ENCODE data around the gene CPNE9. TPM values are rescaled to one million over a fixed set of nuclear protein-coding genes. Genes with fewer than 3 reads are reported as not detected.

Gene CPNE9
- total and polyA plus RNA-seq, 2 of the 13 experiments (the other 11 are each of a cell fraction or from before 2014, with no cell fraction given) = 0.20 TPM; not detected in 1

DNA sequence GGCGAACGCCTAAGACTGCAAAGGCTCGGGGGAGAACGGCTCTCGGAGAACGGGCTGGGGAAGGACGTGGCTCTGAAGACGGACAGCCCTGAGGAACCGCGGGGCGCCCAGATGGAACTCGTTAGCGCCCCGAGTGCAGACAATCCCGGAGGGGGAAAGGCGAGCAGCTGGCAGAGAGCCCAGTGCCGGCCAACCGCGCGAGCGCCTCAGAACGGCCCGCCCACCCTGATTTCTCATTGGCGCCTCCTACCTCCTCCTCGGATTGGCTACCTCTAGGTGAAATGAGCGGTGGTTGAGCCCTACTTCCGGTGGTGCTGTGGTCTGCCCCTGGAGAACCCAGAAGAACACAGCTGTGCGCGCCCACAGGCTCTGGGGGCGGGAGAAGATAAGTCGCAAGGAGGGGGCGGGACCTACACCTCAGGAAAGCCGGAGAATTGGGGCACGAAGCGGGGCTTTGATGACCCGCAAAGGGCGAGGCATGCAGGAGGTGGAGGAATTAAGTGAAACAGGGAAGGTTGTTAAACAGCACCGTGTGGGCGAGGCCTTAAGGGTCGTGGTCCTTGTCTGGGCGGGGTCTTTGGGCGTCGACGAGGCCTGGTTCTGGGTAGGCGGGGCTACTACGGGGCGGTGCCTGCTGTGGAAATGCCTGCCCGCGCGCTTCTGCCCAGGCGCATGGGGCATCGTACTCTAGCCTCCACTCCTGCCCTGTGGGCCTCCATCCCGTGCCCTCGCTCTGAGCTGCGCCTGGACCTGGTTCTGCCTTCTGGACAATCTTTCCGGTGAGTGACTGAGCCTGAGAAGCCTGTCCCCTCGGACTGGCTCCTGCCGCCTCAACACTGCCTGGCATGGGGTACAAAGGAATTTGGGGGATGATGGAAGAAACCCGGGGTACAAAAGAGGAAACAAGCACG lies 46.3 kb downstream of the CPNE9 start, which contains the start of gene OGG1 (continued):
- TF ChIP-seq, protein P1, sequence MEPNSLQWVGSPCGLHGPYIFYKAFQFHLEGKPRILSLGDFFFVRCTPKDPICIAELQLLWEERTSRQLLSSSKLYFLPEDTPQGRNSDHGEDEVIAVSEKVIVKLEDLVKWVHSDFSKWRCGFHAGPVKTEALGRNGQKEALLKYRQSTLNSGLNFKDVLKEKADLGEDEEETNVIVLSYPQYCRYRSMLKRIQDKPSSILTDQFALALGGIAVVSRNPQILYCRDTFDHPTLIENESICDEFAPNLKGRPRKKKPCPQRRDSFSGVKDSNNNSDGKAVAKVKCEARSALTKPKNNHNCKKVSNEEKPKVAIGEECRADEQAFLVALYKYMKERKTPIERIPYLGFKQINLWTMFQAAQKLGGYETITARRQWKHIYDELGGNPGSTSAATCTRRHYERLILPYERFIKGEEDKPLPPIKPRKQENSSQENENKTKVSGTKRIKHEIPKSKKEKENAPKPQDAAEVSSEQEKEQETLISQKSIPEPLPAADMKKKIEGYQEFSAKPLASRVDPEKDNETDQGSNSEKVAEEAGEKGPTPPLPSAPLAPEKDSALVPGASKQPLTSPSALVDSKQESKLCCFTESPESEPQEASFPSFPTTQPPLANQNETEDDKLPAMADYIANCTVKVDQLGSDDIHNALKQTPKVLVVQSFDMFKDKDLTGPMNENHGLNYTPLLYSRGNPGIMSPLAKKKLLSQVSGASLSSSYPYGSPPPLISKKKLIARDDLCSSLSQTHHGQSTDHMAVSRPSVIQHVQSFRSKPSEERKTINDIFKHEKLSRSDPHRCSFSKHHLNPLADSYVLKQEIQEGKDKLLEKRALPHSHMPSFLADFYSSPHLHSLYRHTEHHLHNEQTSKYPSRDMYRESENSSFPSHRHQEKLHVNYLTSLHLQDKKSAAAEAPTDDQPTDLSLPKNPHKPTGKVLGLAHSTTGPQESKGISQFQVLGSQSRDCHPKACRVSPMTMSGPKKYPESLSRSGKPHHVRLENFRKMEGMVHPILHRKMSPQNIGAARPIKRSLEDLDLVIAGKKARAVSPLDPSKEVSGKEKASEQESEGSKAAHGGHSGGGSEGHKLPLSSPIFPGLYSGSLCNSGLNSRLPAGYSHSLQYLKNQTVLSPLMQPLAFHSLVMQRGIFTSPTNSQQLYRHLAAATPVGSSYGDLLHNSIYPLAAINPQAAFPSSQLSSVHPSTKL (CRISPR knock-in tag; IDR thresholded peaks at IDR 0.05) = no peak
- no peak for TF ChIP-seq ZNF703 (CRISPR knock-in tag; IDR thresholded peaks at IDR 0.05; ENCODE audit: borderline replicate concordance)
- TF ChIP-seq MTF1 (CRISPR knock-in tag; IDR thresholded peaks at IDR 0.05) = no peak
- no peak for TF ChIP-seq ZNF484 (CRISPR knock-in tag; IDR thresholded peaks at IDR 0.05; ENCODE audit: borderline replicate concordance, low read depth)
- TF ChIP-seq ARHGAP35 (CRISPR knock-in tag; IDR thresholded peaks at IDR 0.05; ENCODE audit: borderline replicate concordance) = no peak
- peak; percentile 42; the same call in 1 of the 2 replicates for TF ChIP-seq SMYD3 (CRISPR knock-in tag; IDR thresholded peaks at IDR 0.05)
- TF ChIP-seq, protein P2, sequence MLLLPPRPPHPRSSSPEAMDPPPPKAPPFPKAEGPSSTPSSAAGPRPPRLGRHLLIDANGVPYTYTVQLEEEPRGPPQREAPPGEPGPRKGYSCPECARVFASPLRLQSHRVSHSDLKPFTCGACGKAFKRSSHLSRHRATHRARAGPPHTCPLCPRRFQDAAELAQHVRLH (CRISPR knock-in tag; IDR thresholded peaks at IDR 0.05; ENCODE audit: borderline replicate concordance, low read depth) = no peak; the same call in 1 of the 2 replicates
- no peak for TF ChIP-seq U2AF2 (IDR thresholded peaks at IDR 0.05; ENCODE audit: low read depth, low read length)
- no peak; the same call in 1 of the 2 replicates for TF ChIP-seq TCF7 (IDR thresholded peaks at IDR 0.05; ENCODE audit: low read depth)
- no peak for TF ChIP-seq CEBPG (CRISPR knock-in tag; IDR thresholded peaks at IDR 0.05)
- TF ChIP-seq RFX3 (CRISPR knock-in tag; IDR thresholded peaks at IDR 0.05) = no peak
- TF ChIP-seq ZNF430 (CRISPR knock-in tag; IDR thresholded peaks at IDR 0.05) = no peak
- TF ChIP-seq PITX1 (CRISPR knock-in tag; IDR thresholded peaks at IDR 0.05) = no peak; the same call in 1 of the 2 replicates
- TF ChIP-seq, protein P3, sequence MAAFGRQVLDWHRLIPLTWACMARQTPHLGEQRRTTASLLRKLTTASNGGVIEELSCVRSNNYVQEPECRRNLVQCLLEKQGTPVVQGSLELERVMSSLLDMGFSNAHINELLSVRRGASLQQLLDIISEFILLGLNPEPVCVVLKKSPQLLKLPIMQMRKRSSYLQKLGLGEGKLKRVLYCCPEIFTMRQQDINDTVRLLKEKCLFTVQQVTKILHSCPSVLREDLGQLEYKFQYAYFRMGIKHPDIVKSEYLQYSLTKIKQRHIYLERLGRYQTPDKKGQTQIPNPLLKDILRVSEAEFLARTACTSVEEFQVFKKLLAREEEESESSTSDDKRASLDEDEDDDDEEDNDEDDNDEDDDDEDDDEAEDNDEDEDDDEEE (CRISPR knock-in tag; IDR thresholded peaks at IDR 0.05) = peak; percentile 80; the same call in 1 of the 2 replicates
- no peak for TF ChIP-seq MIER3 (CRISPR knock-in tag; IDR thresholded peaks at IDR 0.05; ENCODE audit: borderline replicate concordance)
- TF ChIP-seq KAT7 (CRISPR knock-in tag; IDR thresholded peaks at IDR 0.05; ENCODE audit: borderline replicate concordance) = no peak
- no peak for TF ChIP-seq NR2F1 (CRISPR knock-in tag; IDR thresholded peaks at IDR 0.05)
- TF ChIP-seq, protein P4, sequence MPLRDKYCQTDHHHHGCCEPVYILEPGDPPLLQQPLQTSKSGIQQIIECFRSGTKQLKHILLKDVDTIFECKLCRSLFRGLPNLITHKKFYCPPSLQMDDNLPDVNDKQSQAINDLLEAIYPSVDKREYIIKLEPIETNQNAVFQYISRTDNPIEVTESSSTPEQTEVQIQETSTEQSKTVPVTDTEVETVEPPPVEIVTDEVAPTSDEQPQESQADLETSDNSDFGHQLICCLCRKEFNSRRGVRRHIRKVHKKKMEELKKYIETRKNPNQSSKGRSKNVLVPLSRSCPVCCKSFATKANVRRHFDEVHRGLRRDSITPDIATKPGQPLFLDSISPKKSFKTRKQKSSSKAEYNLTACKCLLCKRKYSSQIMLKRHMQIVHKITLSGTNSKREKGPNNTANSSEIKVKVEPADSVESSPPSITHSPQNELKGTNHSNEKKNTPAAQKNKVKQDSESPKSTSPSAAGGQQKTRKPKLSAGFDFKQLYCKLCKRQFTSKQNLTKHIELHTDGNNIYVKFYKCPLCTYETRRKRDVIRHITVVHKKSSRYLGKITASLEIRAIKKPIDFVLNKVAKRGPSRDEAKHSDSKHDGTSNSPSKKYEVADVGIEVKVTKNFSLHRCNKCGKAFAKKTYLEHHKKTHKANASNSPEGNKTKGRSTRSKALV (CRISPR knock-in tag; IDR thresholded peaks at IDR 0.05) = peak; percentile 51; the same call in 1 of the 2 replicates
- TF ChIP-seq, protein P5, sequence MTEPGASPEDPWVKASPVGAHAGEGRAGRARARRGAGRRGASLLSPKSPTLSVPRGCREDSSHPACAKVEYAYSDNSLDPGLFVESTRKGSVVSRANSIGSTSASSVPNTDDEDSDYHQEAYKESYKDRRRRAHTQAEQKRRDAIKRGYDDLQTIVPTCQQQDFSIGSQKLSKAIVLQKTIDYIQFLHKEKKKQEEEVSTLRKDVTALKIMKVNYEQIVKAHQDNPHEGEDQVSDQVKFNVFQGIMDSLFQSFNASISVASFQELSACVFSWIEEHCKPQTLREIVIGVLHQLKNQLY (CRISPR knock-in tag; IDR thresholded peaks at IDR 0.05) = no peak
- no peak for TF ChIP-seq SRSF1 (optimal IDR thresholded peaks at IDR 0.05; ENCODE audit: low read depth, low read length)
- peak; percentile 81; the same call in 1 of the 2 replicates for TF ChIP-seq ZSCAN29 (CRISPR knock-in tag; conservative IDR thresholded peaks at IDR 0.05)

All from HepG2 (cell line).